Endothelial cell of umbilical vein (primary cell): ENCODE results near the gene MT1X. TPM values are rescaled to one million over a fixed set of nuclear protein-coding genes. Genes with fewer than 3 reads are reported as not detected.

Source experiments
- BruUV-seq: library from RNA; stranded (reverse); fragments of 400-500 nt; replicated peaks from 2 replicates; lab custom pipeline; 2021; lab: Mats Ljungman, UMichigan
- CTCF ChIA-PET: fragments of 300-600, 350-600 bp; sonication (Branson Sonifier 250); formaldehyde crosslinking; loops from one replicate; lab custom pipeline; 2021; ENCODE audit warnings: antibody characterized with exemption, inconsistent platforms; lab: Charles Lee
- POLR2A ChIA-PET: fragments of 300-600, 350-600 bp; sonication (Branson Sonifier 250); formaldehyde crosslinking; loops from one replicate; lab custom pipeline; 2021; ENCODE audit warnings: antibody characterized with exemption, inconsistent platforms; lab: Charles Lee
- DNase-seq: peaks from one replicate; pipeline ENCODE4 v3.0.0-alpha.2; 2011; ENCODE audit warnings: low read depth, low spot score
- FAIRE-seq: peaks from 2 replicates; lab custom pipeline; 2011; peaks lifted over from hg19 to GRCh38; lab: Jason Lieb, UNC
- H2AFZ ChIP-seq: 2 replicates; pipeline ENCODE4 v1.6.0; 2012; ENCODE audit warnings: low read depth, low read length, control low read depth, inconsistent platforms
- H3K27ac ChIP-seq: 2 replicates; pipeline ENCODE4 v1.5.1; 2011; ENCODE audit warnings: low read depth, mild to moderate bottlenecking, control low read depth, low read length, moderate library complexity; ENCODE audit not compliant: insufficient read depth
- H3K27me3 ChIP-seq, 2 experiments: 2 replicates each; pipeline versions ENCODE4 v1.6.0 to v1.6.1; 2011; ENCODE audit warnings: low read length in 2 of 2, mixed read lengths in 1 of 2; ENCODE audit not compliant: control insufficient read depth in 2 of 2, insufficient read depth in 2 of 2
- H3K36me3 ChIP-seq, 2 experiments: 2 replicates in 1 of 2; 3 replicates in 1 of 2; pipeline ENCODE4 v1.5.1; 2011; ENCODE audit warnings: low read length in 2 of 2, mild to moderate bottlenecking in 1 of 2, moderate library complexity in 1 of 2; ENCODE audit not compliant: control insufficient read depth in 2 of 2, insufficient read depth in 2 of 2; ENCODE audit errors: extremely low read depth in 1 of 2
- H3K4me1 ChIP-seq: 3 replicates; pipeline ENCODE4 v1.5.1; 2011; ENCODE audit warnings: mild to moderate bottlenecking, low read length; ENCODE audit not compliant: control insufficient read depth, insufficient read depth; ENCODE audit errors: extremely low read depth
- H3K4me2 ChIP-seq: 2 replicates; pipeline ENCODE4 v1.6.1; 2011; ENCODE audit warnings: low read length, control low read depth, mixed read lengths; ENCODE audit not compliant: insufficient read depth
- H3K4me3 ChIP-seq, 3 experiments: fragments of 200-600 bp in 1 of 3; sonication (generic), shearing (Covaris generic) in 1 of 3; replicated peaks in 1 of 3; 2 replicates each; pipeline ENCODE4 v1.5.1; 2011 to 2016; ENCODE audit warnings: control low read depth in 3 of 3, low read length in 3 of 3, mild to moderate bottlenecking in 2 of 3, inconsistent platforms in 1 of 3, low read depth in 1 of 3, moderate library complexity in 1 of 3; ENCODE audit not compliant: insufficient read depth in 1 of 3
- H3K79me2 ChIP-seq: 2 replicates; pipeline ENCODE4 v1.6.0; 2012; ENCODE audit warnings: low read length, inconsistent platforms; ENCODE audit not compliant: control insufficient read depth, insufficient read depth
- H3K9ac ChIP-seq: replicated peaks from 2 replicates; pipeline ENCODE3; 2011; ENCODE audit warnings: low read length, control low read depth; ENCODE audit not compliant: insufficient read depth; ENCODE audit errors: extremely low read depth
- H3K9me1 ChIP-seq: replicated peaks from 3 replicates; pipeline ENCODE4 v1.6.0; 2011; ENCODE audit warnings: mild to moderate bottlenecking, low read length; ENCODE audit not compliant: control insufficient read depth, insufficient read depth; ENCODE audit errors: extremely low read depth
- H3K9me3 ChIP-seq: replicated peaks from 2 replicates; pipeline ENCODE4 v1.5.1; 2012; ENCODE audit warnings: low read length, inconsistent platforms; ENCODE audit not compliant: control insufficient read depth, insufficient read depth
- H4K20me1 ChIP-seq: replicated peaks from 2 replicates; pipeline ENCODE3; 2011; ENCODE audit warnings: mild to moderate bottlenecking, low read length; ENCODE audit not compliant: control insufficient read depth, insufficient read depth; ENCODE audit errors: extremely low read depth
- CTCF ChIP-seq, 2 donors: IDR thresholded peaks; 1 replicate in 1 of 2; 2 replicates in 1 of 2; pipeline ENCODE4 v1.5.1; 2011; ENCODE audit warnings: low read length in 2 of 2, mild to moderate bottlenecking in 2 of 2, moderate library complexity in 2 of 2, control low read depth in 1 of 2, inconsistent platforms in 1 of 2, low read depth in 1 of 2; ENCODE audit not compliant: insufficient read depth in 1 of 2; ENCODE audit errors: extremely low read depth in 1 of 2
- EZH2 ChIP-seq: IDR thresholded peaks from 2 replicates; pipeline ENCODE4 v1.6.1; 2012; ENCODE audit warnings: borderline replicate concordance, low read depth, mild to moderate bottlenecking, moderate library complexity, low read length, inconsistent platforms; ENCODE audit not compliant: severe bottlenecking
- FOS ChIP-seq: IDR thresholded peaks from 2 replicates; pipeline ENCODE4 v1.6.1; 2011; ENCODE audit warnings: mild to moderate bottlenecking, low read length, moderate library complexity, borderline replicate concordance; ENCODE audit not compliant: insufficient read depth
- GATA2 ChIP-seq: IDR thresholded peaks from 2 replicates; pipeline ENCODE4 v1.7.0; 2011; ENCODE audit warnings: low read depth, mild to moderate bottlenecking, moderate library complexity, mixed read lengths, low read length; ENCODE audit not compliant: insufficient read length, insufficient read depth
- JUN ChIP-seq: IDR thresholded peaks from 2 replicates; pipeline ENCODE4 v1.6.1; 2011; ENCODE audit warnings: borderline replicate concordance, low read depth; ENCODE audit not compliant: insufficient read length, insufficient read depth
- MAX ChIP-seq: IDR thresholded peaks from 2 replicates; pipeline ENCODE4 v1.6.1; 2011; ENCODE audit not compliant: insufficient read depth, insufficient read length
- MYC ChIP-seq: IDR thresholded peaks from one replicate; pipeline ENCODE4 v1.6.1; 2011; ENCODE audit warnings: mild to moderate bottlenecking, low read depth, low read length
- POLR2A ChIP-seq: IDR thresholded peaks from 2 replicates; pipeline ENCODE4 v1.6.1; 2012; ENCODE audit warnings: low read depth, mild to moderate bottlenecking, control low read depth, low read length
- POLR2AphosphoS5 ChIP-seq: IDR thresholded peaks from 2 replicates; pipeline ENCODE4 v1.6.1; 2012; ENCODE audit warnings: low read depth, mild to moderate bottlenecking, control low read depth, low read length, moderate library complexity; ENCODE audit not compliant: insufficient read depth
- dilution Hi-C: fragments of 300-500 bp; cut with MboI; formaldehyde crosslinking; loops from one replicate; pipeline ENCODE4 v1.15.0; 2019; ENCODE audit warnings: low sequenced_read_pairs; ENCODE audit not compliant: extremely low pct_ligation_motif_present
- intact Hi-C: fragments of 100-400 bp; cut with micrococcal nuclease; formaldehyde crosslinking; loops from one replicate; pipeline ENCODE4 v1.10.0; 2022
- polyA plus RNA-seq, 4 experiments: library from polyadenylated mRNA; depleted of rRNA in 3 of 4; stranded (reverse) in 3 of 4; unstranded in 1 of 4; fragments of >200 nt; gene quantifications; 2 replicates each; pipeline versions ENCODE4 v1.2.1 to v1.2.3, GENCODE V29; 2011 to 2012; ENCODE audit warnings: missing spikeins in 1 of 4
- total RNA-seq: library from RNA; stranded (reverse); gene quantifications from 2 replicates; pipeline ENCODE4 v1.2.3, GENCODE V29; 2021

Gene MT1X
- total and polyA plus RNA-seq, 2 donors (not counting 3 experiments of a cell fraction or from before 2014, with no cell fraction given): 15.6 to 46.7 TPM

- CTCF ChIA-PET: no interaction called here
Observed at GRCh38 chr16:56647641-56648431, 34.4 kb upstream of the MT1X start.

GRCh38 chr16:56649271-56649670 is 33.0 kb upstream of the MT1X start:
- Histone ChIP-seq H3K9ac (no peak overlapping the region), H3K9me3 (no peaks in the 10 kb centered on the region), H2AFZ (no peak overlapping the region), H3K27ac (no peak overlapping the region), H3K4me2 (no peak overlapping the region), H3K79me2 (no peaks in the 10 kb centered on the region), H3K27me3 (peaks cover 46 to 59% of the 10 kb centered on the region in 2 experiments), H3K4me1 (no peaks in the 10 kb centered on the region), H3K4me3 (no peak overlapping the region), H3K36me3 (no peaks in the 10 kb centered on the region), H4K20me1 (no peaks in the 10 kb centered on the region), H3K9me1 (no peaks in the 10 kb centered on the region)
- FAIRE-seq (no peak), DNase-seq (no peak)
- intact Hi-C loops: no loop called here
- ChIA-PET CTCF (interaction anchor here (1.1 kb wide), 1 partner anchor 52 kb away, joined by 4 read pairs; no protein-coding TSS in a partner anchor), POLR2A (no interaction called here)
- TF ChIP-seq POLR2AphosphoS5: no peak
- no peak for TF ChIP-seq JUN
- no peak for TF ChIP-seq POLR2A
- TF ChIP-seq FOS: no peak
- TF ChIP-seq GATA2: no peak
- no peak for TF ChIP-seq CTCF (IDR thresholded peaks at IDR 0.05; ENCODE audit: extremely low read depth in 1 of 2, insufficient read depth in 1 of 2, low read depth in 1 of 2, low read length in 2 of 2)
- TF ChIP-seq MAX: no peak
- no peak for TF ChIP-seq EZH2
- TF ChIP-seq MYC: no peak
- dilution Hi-C loops: no loop called here
- no TSS peak for BruUV-seq

More at GRCh38 chr16:56647641-56648431, 34.4 kb upstream of the MT1X start:
- no peak for DNase-seq
- Histone ChIP-seq H3K4me3 (no peak overlapping the region), H3K9ac (no peak overlapping the region), H4K20me1 (no peaks in the 10 kb centered on the region), H3K36me3 (no peaks in the 10 kb centered on the region), H3K4me1 (peaks cover 7% of the 10 kb centered on the region), H3K27me3 (peaks cover 50 to 71% of the 10 kb centered on the region in 2 experiments), H3K9me1 (no peaks in the 10 kb centered on the region), H2AFZ (no peak overlapping the region), H3K4me2 (no peak overlapping the region), H3K79me2 (no peaks in the 10 kb centered on the region), H3K9me3 (no peaks in the 10 kb centered on the region), H3K27ac (no peak overlapping the region)
- BruUV-seq: no TSS peak
- TF ChIP-seq MYC (no peak), FOS (no peak), EZH2 (peak; percentile 66)
- intact Hi-C loops (no loop called here), dilution Hi-C loops (no loop called here)
- no peak for FAIRE-seq
- POLR2A ChIA-PET: no interaction called here
